H1 (cell line): ENCODE results near the gene USP24. TPM values are rescaled to one million over a fixed set of nuclear protein-coding genes. Genes with fewer than 3 reads are reported as not detected.

Experiments used
- CTCF ChIA-PET: fragments of 300-600 bp; sonication (Branson Sonifier 250); formaldehyde crosslinking; loops from one replicate; lab custom pipeline; 2021; ENCODE audit not compliant: partially characterized antibody; lab: Charles Lee
- POLR2A ChIA-PET: fragments of 300-600 bp; sonication (Branson Sonifier 250); formaldehyde crosslinking; loops from one replicate; lab custom pipeline; 2021; ENCODE audit warnings: inconsistent platforms; ENCODE audit not compliant: partially characterized antibody; lab: Charles Lee
- DNase-seq, 2 experiments: peaks; one replicate each; pipeline versions ENCODE4 v3.0.0 to v3.0.0-alpha.2; 2010 to 2022; ENCODE audit warnings: low spot score in 2 of 2, low read depth in 1 of 2, mixed read lengths in 1 of 2
- FAIRE-seq: peaks from 2 replicates; lab custom pipeline; 2011; peaks lifted over from hg19 to GRCh38; lab: Jason Lieb, UNC
- H2AFZ ChIP-seq: 2 replicates; pipeline ENCODE4 v1.8.1; 2012; ENCODE audit warnings: low read length, inconsistent platforms
- H2AK5ac ChIP-seq: 2 replicates; pipeline ENCODE4 v1.6.1; 2013; ENCODE audit warnings: low read depth, low read length
- H2BK120ac ChIP-seq: replicated peaks from 2 replicates; pipeline ENCODE3; 2013; ENCODE audit warnings: low read depth, low read length, inconsistent platforms
- H2BK12ac ChIP-seq: 2 replicates; pipeline ENCODE4 v1.6.1; 2013; ENCODE audit warnings: low read depth, low read length
- H2BK15ac ChIP-seq: 2 replicates; pipeline ENCODE4 v1.6.1; 2013; ENCODE audit warnings: low read length
- H2BK20ac ChIP-seq: 2 replicates; pipeline ENCODE4 v1.6.1; 2013; ENCODE audit warnings: low read length
- H2BK5ac ChIP-seq: 2 replicates; pipeline ENCODE4 v1.6.1; 2013; ENCODE audit warnings: low read depth, low read length
- H3K14ac ChIP-seq: 2 replicates; pipeline ENCODE4 v1.6.1; 2013; ENCODE audit warnings: inconsistent platforms; ENCODE audit not compliant: insufficient read length
- H3K18ac ChIP-seq: 2 replicates; pipeline ENCODE4 v1.6.1; 2013; ENCODE audit warnings: low read length; ENCODE audit errors: extremely low read depth
- H3K23ac ChIP-seq: 2 replicates; pipeline ENCODE4 v1.6.1; 2013; ENCODE audit warnings: inconsistent platforms; ENCODE audit not compliant: insufficient read length
- H3K23me2 ChIP-seq: 2 replicates; pipeline ENCODE4 v1.6.1; 2013; ENCODE audit warnings: low read depth, low read length
- H3K27ac ChIP-seq: 2 replicates; pipeline ENCODE4 v1.6.1; 2011; ENCODE audit warnings: low read depth, low read length, inconsistent platforms
- H3K27me3 ChIP-seq, 4 experiments: replicated peaks in 1 of 4; 1 replicate in 1 of 4; 2 replicates in 3 of 4; pipeline versions ENCODE4 v1.6.1 to v1.8.1; 2011 to 2013; ENCODE audit warnings: low read length in 3 of 4, mild to moderate bottlenecking in 3 of 4, inconsistent platforms in 2 of 4, mixed read lengths in 2 of 4, moderate library complexity in 1 of 4; ENCODE audit not compliant: control insufficient read depth in 3 of 4, insufficient read depth in 3 of 4; ENCODE audit errors: extremely low read depth in 1 of 4
- H3K36me3 ChIP-seq, 4 experiments: 2 replicates each; pipeline versions ENCODE4 v1.6.1 to v1.8.1; 2011 to 2013; ENCODE audit warnings: mild to moderate bottlenecking in 4 of 4, low read length in 3 of 4, moderate library complexity in 2 of 4, control low read depth in 1 of 4, inconsistent platforms in 1 of 4; ENCODE audit not compliant: insufficient read depth in 4 of 4, control insufficient read depth in 2 of 4
- H3K4ac ChIP-seq: replicated peaks from 2 replicates; pipeline ENCODE3; 2013; ENCODE audit warnings: low read length, low read depth, mixed read lengths, inconsistent platforms; ENCODE audit not compliant: insufficient read length
- H3K4me1 ChIP-seq, 4 experiments: replicated peaks in 1 of 4; 1 replicate in 1 of 4; 2 replicates in 3 of 4; pipeline versions ENCODE4 v1.6.1 to v1.8.1; 2011 to 2013; ENCODE audit warnings: low read length in 3 of 4, inconsistent platforms in 2 of 4, mixed read lengths in 1 of 4; ENCODE audit not compliant: insufficient read depth in 4 of 4, control insufficient read depth in 3 of 4
- H3K4me2 ChIP-seq, 2 experiments: 2 replicates each; pipeline versions ENCODE4 v1.6.1 to v1.8.1; 2011 to 2013; ENCODE audit warnings: low read depth in 2 of 2, low read length in 2 of 2, control low read depth in 1 of 2, inconsistent platforms in 1 of 2, mild to moderate bottlenecking in 1 of 2; ENCODE audit not compliant: insufficient read depth in 1 of 2
- H3K4me3 ChIP-seq, 4 experiments: fragments of 200-600, 300-600 bp in 1 of 4; sonication (generic), shearing (Covaris generic), sonication (Bioruptor Twin) in 1 of 4; 2 replicates each; pipeline versions ENCODE4 v1.5.1 to v1.8.1; 2011 to 2016; ENCODE audit warnings: low read length in 4 of 4, low read depth in 3 of 4, control low read depth in 2 of 4, inconsistent platforms in 2 of 4, mild to moderate bottlenecking in 2 of 4, mixed read lengths in 1 of 4, moderate library complexity in 1 of 4; ENCODE audit not compliant: insufficient read depth in 2 of 4; ENCODE audit errors: extremely low read depth in 1 of 4
- H3K56ac ChIP-seq: replicated peaks from 2 replicates; pipeline ENCODE3; 2013; ENCODE audit warnings: low read depth, mild to moderate bottlenecking, mixed read lengths, low read length, inconsistent platforms; ENCODE audit not compliant: insufficient read length
- H3K79me1 ChIP-seq: 2 replicates; pipeline ENCODE4 v1.6.1; 2013; ENCODE audit warnings: low read depth, low read length, control low read depth
- H3K79me2 ChIP-seq, 2 experiments: 2 replicates each; pipeline versions ENCODE4 v1.6.1 to v1.8.1; 2012 to 2013; ENCODE audit warnings: low read length in 2 of 2, mild to moderate bottlenecking in 2 of 2, inconsistent platforms in 1 of 2; ENCODE audit not compliant: insufficient read depth in 2 of 2, control insufficient read depth in 1 of 2
- H3K9ac ChIP-seq, 4 experiments: replicated peaks in 1 of 4; 1 replicate in 1 of 4; 2 replicates in 3 of 4; pipeline versions ENCODE4 v1.6.1 to v1.8.1; 2011 to 2013; ENCODE audit warnings: low read depth in 3 of 4, low read length in 3 of 4, control low read depth in 2 of 4, mild to moderate bottlenecking in 2 of 4, moderate library complexity in 2 of 4, inconsistent platforms in 1 of 4; ENCODE audit errors: extremely low read depth in 1 of 4
- H3K9me3 ChIP-seq, 2 experiments: 2 replicates each; pipeline versions ENCODE4 v1.6.1 to v1.8.1; 2012 to 2013; ENCODE audit warnings: mild to moderate bottlenecking in 2 of 2, moderate library complexity in 2 of 2, control low read depth in 1 of 2, inconsistent platforms in 1 of 2, low read depth in 1 of 2, low read length in 1 of 2, mixed read lengths in 1 of 2; ENCODE audit not compliant: insufficient read depth in 2 of 2
- H4K20me1 ChIP-seq, 2 experiments: replicated peaks in 1 of 2; 2 replicates each; pipeline versions ENCODE3 to v1.8.1; 2011 to 2013; ENCODE audit warnings: inconsistent platforms in 2 of 2, low read length in 2 of 2, mild to moderate bottlenecking in 1 of 2; ENCODE audit not compliant: insufficient read depth in 2 of 2, control insufficient read depth in 1 of 2
- H4K5ac ChIP-seq: 2 replicates; pipeline ENCODE4 v1.6.1; 2013; ENCODE audit warnings: low read length, low read depth, mixed read lengths, inconsistent platforms; ENCODE audit not compliant: insufficient read length
- H4K8ac ChIP-seq: 2 replicates; pipeline ENCODE4 v1.8.0; 2013; ENCODE audit warnings: mild to moderate bottlenecking, moderate library complexity, low read length, inconsistent platforms; ENCODE audit not compliant: insufficient read depth; ENCODE audit errors: extremely low read depth
- H4K91ac ChIP-seq: replicated peaks from 2 replicates; pipeline ENCODE3; 2013; ENCODE audit warnings: low read length, mixed read lengths, inconsistent platforms; ENCODE audit not compliant: insufficient read length
- ASH2L ChIP-seq: fragments of 200-600, 300-600 bp; sonication (generic); IDR thresholded peaks from one replicate; pipeline ENCODE4 v1.7.1; 2017; ENCODE audit warnings: low read length
- BCL11A ChIP-seq, 2 experiments: IDR thresholded peaks; one replicate each; pipeline ENCODE4 v1.6.1; 2011; ENCODE audit warnings: low read depth in 2 of 2, low read length in 2 of 2, mild to moderate bottlenecking in 2 of 2
- CTBP2 ChIP-seq: IDR thresholded peaks from 2 replicates; pipeline ENCODE4 v1.7.0; 2011; ENCODE audit warnings: borderline replicate concordance, mild to moderate bottlenecking, moderate library complexity, mixed read lengths, low read length; ENCODE audit not compliant: insufficient read depth, insufficient read length
- FOSL1 ChIP-seq: IDR thresholded peaks from 2 replicates; pipeline ENCODE4 v1.6.1; 2011; ENCODE audit warnings: mild to moderate bottlenecking, low read depth, low read length, moderate library complexity; ENCODE audit not compliant: insufficient read depth
- KDM5A ChIP-seq: fragments of 200-600 bp; IDR thresholded peaks from 2 replicates; pipeline ENCODE4 v1.7.1; 2012; ENCODE audit warnings: mild to moderate bottlenecking, low read length, inconsistent platforms, mixed read lengths
- MAX ChIP-seq: IDR thresholded peaks from 2 replicates; pipeline ENCODE4 v1.6.1; 2012; ENCODE audit warnings: inconsistent platforms
- POLR2AphosphoS5 ChIP-seq: IDR thresholded peaks from 2 replicates; pipeline ENCODE4 v1.6.1; 2011; ENCODE audit warnings: low read depth, low read length
- RNF2 ChIP-seq: fragments of 200-900, 300-1000 bp; sonication (generic); IDR thresholded peaks from 2 replicates; pipeline ENCODE4 v1.7.1; 2016; ENCODE audit warnings: borderline replicate concordance, low read depth, mild to moderate bottlenecking, antibody characterized with exemption, low read length; ENCODE audit not compliant: poor library complexity, severe bottlenecking; ENCODE audit errors: missing control alignments
- SRF ChIP-seq: IDR thresholded peaks from 2 replicates; pipeline ENCODE4 v1.6.1; 2011; ENCODE audit warnings: mild to moderate bottlenecking, low read depth, low read length, moderate library complexity
- TAF1 ChIP-seq: IDR thresholded peaks from 2 replicates; pipeline ENCODE4 v1.6.1; 2011; ENCODE audit warnings: mild to moderate bottlenecking, low read depth, low read length
- TAF7 ChIP-seq: optimal IDR thresholded peaks from 2 replicates; pipeline ENCODE3; 2011; ENCODE audit warnings: low read depth, mild to moderate bottlenecking, inconsistent platforms, low read length, moderate library complexity, borderline replicate concordance
- TBP ChIP-seq: IDR thresholded peaks from 2 replicates; pipeline ENCODE4 v1.6.1; 2011; ENCODE audit warnings: low read depth, low read length, improper control_type of control experiment
- WGBS, 2 experiments: shearing (Covaris generic) in 1 of 2; methylation state at CpG; one replicate each; pipeline versions ENCODE4 v1.1.6 to v1.1.7; 2013 to 2015; ENCODE audit warnings: low lambda C conversion rate in 2 of 2, mixed read lengths in 2 of 2, inconsistent platforms in 1 of 2, low coverage in 1 of 2, missing lambda C conversion rate in 1 of 2; ENCODE audit not compliant: insufficient replicate concordance in 2 of 2, insufficient coverage in 1 of 2, insufficient read length in 1 of 2; ENCODE audit errors: extremely low coverage in 1 of 2, missing lambda C conversion rate in 1 of 2; 5-methylcytosine and 5-hydroxymethylcytosine counted together
- polyA plus RNA-seq, 7 experiments: library from polyadenylated mRNA; depleted of rRNA in 3 of 7; stranded (reverse) in 5 of 7; unstranded in 2 of 7; fragments of >200 nt in 5 of 7; fragments of 200-250 nt in 2 of 7; gene quantifications; 1 replicate in 5 of 7; 2 replicates in 1 of 7; 4 replicates in 1 of 7; pipeline versions ENCODE4 v1.2.1 to v1.2.3, GENCODE V29; 2011 to 2013; ENCODE audit warnings: missing spikeins in 2 of 7, mixed read lengths in 2 of 7
- total RNA-seq: library from RNA; stranded (reverse); fragmentation: NEBNext Ultra II Directional; extraction: Animal tissue kit (Norgen Biotek cat#: 25700); gene quantifications from 2 replicates; pipeline ENCODE4 v1.2.1, GENCODE V29; 2021

The USP24 gene
- total and polyA plus RNA-seq, 2 of the 8 experiments (the other 6 are each of a cell fraction or from before 2014, with no cell fraction given): 11.1 to 34.6 TPM

- Histone ChIP-seq H4K5ac (no peak overlapping the region), H2BK120ac (no peak overlapping the region), H3K23ac (no peak overlapping the region), H3K18ac (no peak overlapping the region), H3K4me2 (no peak overlapping the region), H3K14ac (no peak overlapping the region), H4K20me1 (no peaks in the 10 kb centered on the region), H3K27me3 (no peaks in the 10 kb centered on the region), H3K27ac (no peak overlapping the region), H2BK5ac (no peak overlapping the region), H3K9me3 (no peaks in the 10 kb centered on the region), H3K4me3 (no peak overlapping the region), H2BK12ac (no peak overlapping the region), H3K4me1 (no peaks in the 10 kb centered on the region), H3K9ac (no peak overlapping the region), H2BK20ac (no peak overlapping the region), H4K8ac (no peak overlapping the region; the same call in 1 of the 2 replicates), H4K91ac (no peak overlapping the region), H2AFZ (no peak overlapping the region), H3K23me2 (no peaks in the 10 kb centered on the region), H3K79me1 (no peaks in the 10 kb centered on the region), H3K4ac (no peak overlapping the region), H3K56ac (no peak overlapping the region), H3K36me3 (no peaks in the 10 kb centered on the region), H2BK15ac (no peak overlapping the region), H2AK5ac (no peak overlapping the region), H3K79me2 (no peaks in the 10 kb centered on the region)
- DNase-seq (no peak), FAIRE-seq (no peak)
- 89% methylated on average over 7 of the region's 7 CpGs; no CpG with 5 or more reads in 1 of the 2 experiments for WGBS, 2 experiments
- TF ChIP-seq RNF2 (no peak), ASH2L (no peak), MAX (no peak), BCL11A (IDR thresholded peaks at IDR 0.05; ENCODE audit: low read depth in 2 of 2, low read length in 2 of 2) (no peak), SRF (no peak), KDM5A (no peak), TBP (no peak), TAF7 (no peak), TAF1 (no peak), CTBP2 (no peak), FOSL1 (no peak), POLR2AphosphoS5 (no peak)
- POLR2A ChIA-PET: no interaction called here
- CTCF ChIA-PET: interaction anchor here (1.0 to 1.3 kb wide), 3 partner anchors 9 to 77 kb away, joined by 3 to 4 read pairs (median 4); no protein-coding TSS in a partner anchor
These were observed 44.9 kb upstream of the USP24 start for GRCh38 chr1:55259911-55260609.
